Brain microvascular endothelial cell (primary cell): ENCODE measurements around the gene EIF1.
A peak's percentile ranks its signal among the peaks of the same experiment; 100 is the strongest.
"Not testable (repeated sequence)": the region's sequence is repeated elsewhere in the genome, so short reads cannot be mapped to it uniquely, and the experiment has no call there.

ENCODE experiments used
- DNase-seq: peaks from one replicate; pipeline ENCODE4 v3.0.0-alpha.2; 2020
- H3K27ac ChIP-seq: fragments of 250-450 bp; sonication (Bioruptor Pico); 2 replicates; pipeline ENCODE4 v1.5.1; 2020; ENCODE audit warnings: mild to moderate bottlenecking, moderate library complexity
- H3K27me3 ChIP-seq: fragments of 250-450 bp; sonication (Bioruptor Pico); replicated peaks from 2 replicates; pipeline ENCODE4 v1.5.1; 2020; ENCODE audit warnings: mild to moderate bottlenecking
- H3K36me3 ChIP-seq: fragments of 250-450 bp; sonication (Bioruptor Pico); replicated peaks from 2 replicates; pipeline ENCODE4 v1.5.1; 2020; ENCODE audit warnings: mild to moderate bottlenecking
- H3K4me3 ChIP-seq: 2 replicates; pipeline ENCODE4 v1.5.1; 2011; ENCODE audit warnings: low read depth, mild to moderate bottlenecking, control low read depth, low read length, moderate library complexity
- in situ Hi-C: cut with HindIII; loops from 2 replicates; pipeline ENCODE4 v1.10.0; 2017; ENCODE audit warnings: low sequenced_read_pairs, low pct_ligation_motif_present
- TF ChIP-seq, protein P1 (sequence below): IDR thresholded peaks from 2 replicates; pipeline ENCODE4 v1.5.1; 2011; ENCODE audit warnings: low read depth, mild to moderate bottlenecking, moderate library complexity, low read length, control low read depth, inconsistent platforms; ENCODE audit errors: missing control alignments

The EIF1 gene

DNA sequence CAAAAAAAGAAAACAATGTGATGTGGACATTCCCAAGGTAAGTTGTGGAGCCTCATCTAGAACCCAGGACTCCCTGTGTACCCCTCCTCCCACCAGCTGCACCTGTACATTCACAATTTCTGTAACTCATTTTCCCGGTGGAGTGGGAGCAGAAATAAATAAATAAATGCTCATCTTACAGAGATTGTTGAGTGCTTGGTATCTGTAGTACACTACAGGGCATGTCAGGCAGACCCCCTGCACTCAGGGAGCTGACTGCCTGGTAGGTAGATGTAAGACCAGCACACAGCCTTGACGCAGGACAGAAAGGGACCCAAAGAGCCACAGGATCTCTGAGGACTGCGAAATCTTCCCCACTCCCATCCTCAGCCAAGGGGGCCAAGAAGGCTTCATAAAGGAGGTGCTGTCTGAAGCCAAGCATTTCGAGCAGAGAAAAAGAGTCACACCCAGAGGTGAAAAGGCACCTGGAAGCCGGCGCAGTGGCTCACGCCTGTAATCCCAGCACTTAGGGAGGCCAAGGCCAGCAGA is 6.5 kb downstream of the EIF1 start:
- H3K4me3 ChIP-seq = no peak overlapping the region
- TF ChIP-seq, protein P1, sequence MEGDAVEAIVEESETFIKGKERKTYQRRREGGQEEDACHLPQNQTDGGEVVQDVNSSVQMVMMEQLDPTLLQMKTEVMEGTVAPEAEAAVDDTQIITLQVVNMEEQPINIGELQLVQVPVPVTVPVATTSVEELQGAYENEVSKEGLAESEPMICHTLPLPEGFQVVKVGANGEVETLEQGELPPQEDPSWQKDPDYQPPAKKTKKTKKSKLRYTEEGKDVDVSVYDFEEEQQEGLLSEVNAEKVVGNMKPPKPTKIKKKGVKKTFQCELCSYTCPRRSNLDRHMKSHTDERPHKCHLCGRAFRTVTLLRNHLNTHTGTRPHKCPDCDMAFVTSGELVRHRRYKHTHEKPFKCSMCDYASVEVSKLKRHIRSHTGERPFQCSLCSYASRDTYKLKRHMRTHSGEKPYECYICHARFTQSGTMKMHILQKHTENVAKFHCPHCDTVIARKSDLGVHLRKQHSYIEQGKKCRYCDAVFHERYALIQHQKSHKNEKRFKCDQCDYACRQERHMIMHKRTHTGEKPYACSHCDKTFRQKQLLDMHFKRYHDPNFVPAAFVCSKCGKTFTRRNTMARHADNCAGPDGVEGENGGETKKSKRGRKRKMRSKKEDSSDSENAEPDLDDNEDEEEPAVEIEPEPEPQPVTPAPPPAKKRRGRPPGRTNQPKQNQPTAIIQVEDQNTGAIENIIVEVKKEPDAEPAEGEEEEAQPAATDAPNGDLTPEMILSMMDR = no peak
- peaks cover 40% of the 10 kb centered on the region for H3K36me3 ChIP-seq

DNA sequence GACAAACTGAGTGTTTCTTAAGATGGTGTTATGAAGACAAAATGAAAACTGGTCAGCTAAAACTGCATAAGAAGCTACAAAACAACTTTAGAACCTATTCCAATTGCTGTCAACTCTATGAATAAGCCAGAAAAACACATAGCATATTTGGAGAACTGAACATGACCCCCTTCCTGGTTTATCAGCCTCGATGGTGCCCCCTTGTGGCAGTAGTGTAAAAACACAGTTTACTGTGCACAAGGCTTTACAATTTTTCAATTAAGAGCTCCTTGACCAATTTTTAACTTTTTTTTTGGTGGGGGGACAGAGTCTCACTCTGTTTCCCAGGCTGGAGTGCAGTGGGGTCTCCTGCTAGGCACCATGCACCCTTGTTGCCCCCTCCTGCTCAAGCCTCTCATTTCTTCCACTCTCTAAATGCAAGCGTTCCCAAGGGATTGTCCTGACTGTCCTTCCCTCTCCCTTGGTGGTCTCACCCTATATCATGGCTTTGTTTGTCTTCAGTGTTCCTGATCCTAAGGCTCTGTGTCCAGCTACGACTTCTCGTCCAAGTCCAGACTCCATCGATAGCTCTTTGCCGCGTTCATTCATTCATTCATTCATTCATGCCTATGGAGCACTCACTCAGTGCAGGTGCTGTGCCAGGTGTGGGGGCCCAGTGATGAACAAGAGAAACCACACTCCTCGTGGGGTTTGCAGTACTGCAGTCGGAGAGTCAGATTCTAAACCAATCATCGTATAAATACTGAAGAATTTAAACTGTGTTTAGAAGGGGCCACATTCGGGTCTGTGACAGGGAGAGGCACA is 7.5 kb downstream of the EIF1 start:
- no peak overlapping the region for H3K4me3 ChIP-seq
- H3K36me3 ChIP-seq = peaks cover 31% of the 10 kb centered on the region
- in situ Hi-C loops = no loop called here
- H3K27me3 ChIP-seq = no peaks in the 10 kb centered on the region
- no peak for DNase-seq
- TF ChIP-seq, protein P1 = peak; percentile 85
- no peak overlapping the region for H3K27ac ChIP-seq

More for the DNA sequence above, 6.5 kb downstream of the EIF1 start:
- Histone ChIP-seq H3K27ac (no peak overlapping the region), H3K27me3 (no peaks in the 10 kb centered on the region)
- in situ Hi-C loops = no loop called here
- no peak for DNase-seq

- DNase-seq = no peak
Measured at GRCh38 chr17:41697122-41697962, 8.7 kb downstream of the EIF1 start.

DNA sequence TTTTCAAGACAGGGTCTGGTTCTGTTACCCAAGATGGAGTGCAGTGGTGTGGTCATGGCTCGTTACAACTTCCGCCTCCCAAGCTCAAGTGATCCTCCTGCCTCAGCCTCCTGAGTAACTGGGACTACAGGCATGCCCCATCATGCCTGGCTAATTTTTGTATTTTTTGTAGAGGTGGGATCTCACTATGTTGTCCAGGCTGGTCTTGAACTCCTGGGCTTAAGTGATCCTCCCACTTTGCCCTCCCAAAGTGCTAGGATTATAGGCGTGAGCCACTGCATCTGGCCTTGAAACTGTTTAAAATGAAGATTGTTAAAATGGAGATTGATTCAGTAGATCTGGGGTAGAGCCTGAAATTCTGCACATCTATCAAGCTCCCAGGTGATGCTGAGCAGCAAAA is 12.2 kb downstream of the EIF1 start:
- DNase-seq, in situ Hi-C loops, H3K27ac ChIP-seq, H3K36me3 ChIP-seq, H3K27me3 ChIP-seq, H3K4me3 ChIP-seq: not testable (repeated sequence)

More at GRCh38 chr17:41697122-41697962, 8.7 kb downstream of the EIF1 start:
- peaks cover 19% of the 10 kb centered on the region for H3K36me3 ChIP-seq
- TF ChIP-seq, protein P1 = no peak
- no peak overlapping the region for H3K4me3 ChIP-seq
- H3K27me3 ChIP-seq = no peaks in the 10 kb centered on the region
- in situ Hi-C loops = no loop called here
- no peak overlapping the region for H3K27ac ChIP-seq

GRCh38 chr17:41702712-41703111 is 14.0 kb downstream of the EIF1 start:
- no peaks in the 10 kb centered on the region for H3K36me3 ChIP-seq
- TF ChIP-seq, protein P1 = no peak
- H3K27ac ChIP-seq = no peak overlapping the region
- H3K27me3 ChIP-seq = no peaks in the 10 kb centered on the region
- no peak for DNase-seq
- in situ Hi-C loops = no loop called here
- no peak overlapping the region for H3K4me3 ChIP-seq

GRCh38 chr17:41705271-41705991 is 16.7 kb downstream of the EIF1 start:
- in situ Hi-C loops = no loop called here
- H3K27me3 ChIP-seq = no peaks in the 10 kb centered on the region
- TF ChIP-seq, protein P1 = no peak
- no peak overlapping the region for H3K4me3 ChIP-seq
- H3K27ac ChIP-seq = no peak overlapping the region
- no peaks in the 10 kb centered on the region for H3K36me3 ChIP-seq
- DNase-seq = no peak
